NCI-H2081 treated with DMSO at 0.1 percent for 48 hours (cell line): ENCODE results near the gene EPHB2.
A peak's percentile ranks its signal among the peaks of the same experiment; 100 is the strongest.

ENCODE experiments used
- DNase-seq: peaks from one replicate; lab custom pipeline; 2025; lab: John Stamatoyannopoulos, UW

Gene EPHB2

GRCh38 chr1:22751124-22751531 is 40.5 kb downstream of the EPHB2 start:
- DNase-seq = no peak

- DNase-seq = no peak
Measured at GRCh38 chr1:22752339-22752738, 41.7 kb downstream of the EPHB2 start.

GRCh38 chr1:22753481-22753971 is 42.9 kb downstream of the EPHB2 start:
- DNase-seq = no peak

GRCh38 chr1:22754106-22754768 is 43.6 kb downstream of the EPHB2 start:
- DNase-seq = no peak

GRCh38 chr1:22754824-22755223 is 44.2 kb downstream of the EPHB2 start:
- DNase-seq = no peak

- DNase-seq = no peak
Measured at GRCh38 chr1:22755641-22756040, 45.0 kb downstream of the EPHB2 start.

- DNase-seq = no peak
Measured at GRCh38 chr1:22756125-22756735, 45.6 kb downstream of the EPHB2 start.

GRCh38 chr1:22760455-22760854 is 49.8 kb downstream of the EPHB2 start:
- no peak for DNase-seq

GRCh38 chr1:22761101-22761500 is 50.5 kb downstream of the EPHB2 start:
- no peak for DNase-seq

GRCh38 chr1:22761821-22762220 is 51.2 kb downstream of the EPHB2 start:
- no peak for DNase-seq

- no peak for DNase-seq
Measured at GRCh38 chr1:22763487-22764200, 53.0 kb downstream of the EPHB2 start.

GRCh38 chr1:22767852-22768251 is 57.2 kb downstream of the EPHB2 start:
- DNase-seq = no peak

- DNase-seq = no peak
Measured at GRCh38 chr1:22769932-22770331, 59.3 kb downstream of the EPHB2 start.

- no peak for DNase-seq
Measured at GRCh38 chr1:22772014-22772413, 61.4 kb downstream of the EPHB2 start.

GRCh38 chr1:22773981-22774832 is 63.6 kb downstream of the EPHB2 start:
- no peak for DNase-seq

GRCh38 chr1:22774833-22775182 is 64.2 kb downstream of the EPHB2 start:
- DNase-seq = no peak

- DNase-seq = no peak
Measured at GRCh38 chr1:22775478-22775877, 64.8 kb downstream of the EPHB2 start.

GRCh38 chr1:22776035-22776613 is 65.5 kb downstream of the EPHB2 start:
- peak; percentile 14 for DNase-seq

GRCh38 chr1:22777388-22778057 is 66.9 kb downstream of the EPHB2 start:
- no peak for DNase-seq

- no peak for DNase-seq
Measured at GRCh38 chr1:22778408-22778807, 67.8 kb downstream of the EPHB2 start.

- DNase-seq = no peak
Measured at GRCh38 chr1:22778862-22779520, 68.4 kb downstream of the EPHB2 start.
